Frontal cortex (tissue), 4 donors: ENCODE results near the gene RTN4IP1. TPM values are rescaled to one million over a fixed set of nuclear protein-coding genes. Genes with fewer than 3 reads are reported as not detected.

ENCODE experiments used
- DNase-seq, 2 donors: peaks; one replicate each; pipeline ENCODE4 v3.0.0; 2012; ENCODE audit warnings: low spot score in 2 of 2
- FAIRE-seq: peaks from 2 replicates; lab custom pipeline; 2012; peaks lifted over from hg19 to GRCh38; lab: Jason Lieb, UNC
- small RNA-seq: library from RNA; depleted of rRNA; stranded (forward); fragments of <200 nt; gene quantifications from one replicate; pipeline ENCODE3, GENCODE V24; 2014
- total RNA-seq: library from RNA; depleted of rRNA; stranded (reverse); fragments of >200 nt; gene quantifications from one replicate; pipeline ENCODE4 v1.2.3, GENCODE V29; 2014
- donor health status: control.
- donor health status: control.
- donor health status: control.

The RTN4IP1 gene
- total RNA-seq, 1 donor from 2014 or later: 11.4 TPM

DNA sequence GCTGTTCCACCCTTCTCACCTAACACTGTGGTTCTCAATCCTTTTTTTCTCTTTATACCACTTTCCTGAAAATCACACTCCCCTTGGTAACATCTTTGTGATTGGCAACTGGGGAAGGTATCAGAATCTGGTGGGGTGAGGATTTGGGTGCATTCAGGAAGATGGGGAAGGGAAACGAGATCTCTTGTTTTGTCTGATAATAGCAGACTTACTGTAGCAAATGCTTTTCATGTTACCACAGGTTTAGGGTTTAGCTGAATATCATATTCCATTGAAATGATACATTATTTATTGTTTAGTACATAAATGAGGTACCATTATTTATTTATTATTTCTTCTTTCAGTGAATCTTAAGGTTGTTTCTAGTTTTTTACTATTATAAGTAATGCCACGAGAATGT is 100.8 kb downstream of the RTN4IP1 start:
- no peak for FAIRE-seq
- DNase-seq: no peak

DNA sequence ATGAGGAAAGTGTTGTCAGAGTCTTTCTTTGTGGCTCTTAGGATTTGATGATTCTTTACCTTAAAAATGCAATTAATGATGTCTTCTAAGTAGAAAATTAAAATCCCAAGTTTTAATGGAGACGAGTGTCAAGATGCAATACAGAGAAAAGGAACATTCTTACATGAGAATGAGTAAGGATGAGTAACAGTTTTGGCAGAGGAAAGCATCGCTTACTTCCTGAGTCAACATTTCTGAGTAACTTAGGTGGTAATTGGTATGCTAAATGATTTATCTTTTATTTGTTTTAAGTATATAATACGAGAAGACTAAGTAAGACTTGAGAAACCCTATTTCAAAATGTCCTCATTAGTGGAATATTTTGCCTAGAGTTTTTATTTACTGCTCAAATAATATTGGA is 101.3 kb downstream of the RTN4IP1 start:
- no peak for FAIRE-seq

DNA sequence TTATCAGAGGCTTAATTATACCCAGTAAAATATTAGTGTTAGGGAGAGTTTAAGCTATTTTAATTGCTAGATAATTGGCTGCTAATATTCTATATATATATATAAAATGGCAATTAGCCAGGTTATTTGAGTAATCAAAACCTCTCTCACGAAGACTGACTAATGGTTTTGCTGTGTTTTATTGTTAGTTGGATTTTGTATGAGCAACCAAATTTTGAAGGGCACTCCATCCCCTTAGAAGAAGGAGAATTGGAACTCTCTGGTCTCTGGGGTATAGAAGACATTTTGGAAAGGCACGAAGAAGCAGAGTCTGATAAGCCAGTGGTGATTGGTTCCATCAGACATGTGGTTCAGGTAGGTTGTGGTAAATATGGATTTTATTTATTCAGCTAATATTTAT is 102.2 kb downstream of the RTN4IP1 start:
- DNase-seq (no peak), FAIRE-seq (no peak)

More for the DNA sequence above, 101.3 kb downstream of the RTN4IP1 start:
- DNase-seq: no peak

DNA sequence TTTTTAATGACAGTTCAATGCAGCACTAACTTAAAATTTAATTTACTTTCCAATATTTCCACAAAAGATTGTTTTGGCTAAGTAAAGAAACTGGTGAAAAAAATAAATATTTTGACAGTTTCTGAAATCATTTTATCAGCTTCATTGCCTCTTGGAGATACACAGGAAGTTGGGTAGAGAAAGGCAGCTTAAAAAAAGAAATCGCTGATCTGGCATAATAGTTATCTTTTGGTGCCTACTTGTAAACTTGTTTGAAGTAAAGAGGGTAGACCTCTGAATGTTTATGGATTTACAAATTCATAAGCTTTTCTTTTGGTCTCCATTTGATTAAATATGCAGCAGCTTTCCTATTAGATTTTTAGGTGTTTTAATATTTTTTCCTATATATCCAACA is 103.4 kb downstream of the RTN4IP1 start:
- no peak for DNase-seq
- no peak for FAIRE-seq

DNA sequence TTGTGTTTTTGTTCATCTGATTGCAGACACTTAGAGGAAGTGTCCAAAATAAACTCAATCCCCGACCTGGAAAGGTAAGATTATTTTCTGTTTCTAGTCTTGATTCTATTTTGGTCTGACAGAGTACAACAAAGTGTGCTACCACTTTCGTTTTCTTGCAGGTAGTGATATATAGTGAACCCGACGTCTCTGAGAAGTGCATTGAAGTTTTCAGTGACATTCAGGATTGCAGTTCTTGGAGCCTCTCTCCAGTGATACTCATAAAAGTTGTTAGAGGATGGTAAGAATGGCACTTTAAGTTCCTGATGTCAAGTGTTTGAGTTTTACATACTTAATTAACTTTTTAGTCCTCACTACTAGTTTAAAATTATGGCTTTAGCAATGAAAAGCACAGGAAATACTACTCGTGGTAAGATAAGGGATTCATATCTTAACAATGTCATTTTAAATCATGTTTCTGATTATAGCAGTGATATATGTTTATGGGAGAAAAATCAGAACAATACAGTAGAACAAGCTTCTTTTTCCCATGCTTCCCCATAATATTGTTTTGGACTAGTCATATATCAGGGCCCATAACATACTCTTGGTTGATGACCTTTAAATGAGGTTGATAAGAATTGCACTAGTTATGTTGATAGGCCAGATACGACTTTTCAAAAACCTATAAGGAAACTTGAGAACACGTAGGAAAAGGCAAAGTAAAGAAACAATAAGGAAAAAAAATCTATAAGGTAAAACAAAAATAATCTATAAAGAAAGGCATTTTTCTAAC is 104.0 kb downstream of the RTN4IP1 start:
- DNase-seq: no peak
- FAIRE-seq: no peak

DNA sequence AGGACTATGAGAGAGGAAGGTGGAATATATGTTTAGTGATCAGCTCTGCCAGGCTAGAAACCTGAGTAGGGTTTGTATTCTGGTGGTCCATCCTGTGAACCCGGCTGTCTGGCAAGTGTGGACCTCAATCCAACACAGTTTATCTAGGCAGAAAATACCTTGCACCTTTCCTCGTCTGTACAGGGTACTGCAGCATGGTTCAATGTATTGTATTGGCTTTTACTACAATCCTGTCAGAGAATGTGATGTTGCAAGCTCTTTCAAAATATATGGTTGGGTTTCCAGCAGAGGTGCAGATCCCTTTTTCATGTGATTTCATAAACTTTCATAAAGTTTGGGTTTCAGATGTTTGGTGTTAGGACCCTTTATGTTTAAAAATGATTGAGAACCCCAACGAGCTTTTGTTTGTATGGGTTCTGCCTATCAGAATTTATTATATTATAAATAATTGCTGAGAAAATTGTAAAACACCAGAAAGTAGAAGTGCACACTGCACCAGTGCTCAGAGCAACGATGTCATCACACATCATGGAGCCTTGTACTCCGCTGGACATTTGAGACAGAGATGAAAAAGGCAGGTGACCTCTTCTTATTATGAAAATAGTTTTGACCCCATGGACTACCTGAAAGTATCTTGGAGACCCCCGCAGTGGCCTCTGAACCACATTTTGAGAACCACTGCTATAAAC is 106.6 kb downstream of the RTN4IP1 start:
- FAIRE-seq: no peak
- DNase-seq: no peak

Small RNA genes within 50 kb of the gene (small RNA-seq; reads per million reads assigned to genes)
- not detected for gene RNU6-527P

Other genes starting within 250 kb of the RTN4IP1 start
- 17.5 TPM for gene QRSL1, start 80 bp upstream of the RTN4IP1 start, total RNA-seq